GM12892 (cell line): Measurements from ENCODE around the gene OR10C1.

Experiments
- POLR2A ChIP-seq: IDR thresholded peaks from 2 replicates; pipeline ENCODE4 v1.6.1; 2011; ENCODE audit warnings: low read depth, low read length, control low read depth
- POLR2AphosphoS5 ChIP-seq: IDR thresholded peaks from 2 replicates; pipeline ENCODE4 v1.6.1; 2011; ENCODE audit warnings: low read depth, low read length, control low read depth
- TAF1 ChIP-seq: IDR thresholded peaks from 2 replicates; pipeline ENCODE4 v1.6.1; 2011; ENCODE audit warnings: low read depth, mild to moderate bottlenecking, control low read depth, low read length, borderline replicate concordance

DNA sequence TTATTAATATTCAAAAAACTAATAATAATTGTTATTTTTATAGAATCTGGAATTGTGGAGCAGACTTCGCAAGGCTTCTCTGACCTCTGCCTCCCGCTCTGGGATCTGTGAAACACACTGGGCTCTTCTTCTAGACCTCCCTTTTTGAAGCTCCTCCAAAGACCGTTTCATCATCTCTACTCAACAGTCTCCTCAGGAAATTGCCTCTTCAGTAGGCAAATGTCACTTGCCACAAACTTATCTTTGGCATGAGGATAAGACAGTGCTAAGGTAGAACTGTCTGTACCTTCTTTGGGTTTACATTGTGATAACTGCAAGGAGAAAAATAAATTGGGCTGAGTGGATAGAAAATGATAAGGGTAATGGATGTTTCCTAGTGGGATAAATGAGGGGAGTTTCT, 50.9 kb downstream of the OR10C1 start:
- TF ChIP-seq TAF1 (no peak), POLR2A (no peak), POLR2AphosphoS5 (no peak)
